Measurements from ENCODE around the gene CRABP2. TPM values are rescaled to one million over a fixed set of nuclear protein-coding genes. Genes with fewer than 3 reads are reported as not detected.

The CRABP2 gene
- total RNA-seq, 1 donor from 2014 or later = 29.5 TPM

DNA sequence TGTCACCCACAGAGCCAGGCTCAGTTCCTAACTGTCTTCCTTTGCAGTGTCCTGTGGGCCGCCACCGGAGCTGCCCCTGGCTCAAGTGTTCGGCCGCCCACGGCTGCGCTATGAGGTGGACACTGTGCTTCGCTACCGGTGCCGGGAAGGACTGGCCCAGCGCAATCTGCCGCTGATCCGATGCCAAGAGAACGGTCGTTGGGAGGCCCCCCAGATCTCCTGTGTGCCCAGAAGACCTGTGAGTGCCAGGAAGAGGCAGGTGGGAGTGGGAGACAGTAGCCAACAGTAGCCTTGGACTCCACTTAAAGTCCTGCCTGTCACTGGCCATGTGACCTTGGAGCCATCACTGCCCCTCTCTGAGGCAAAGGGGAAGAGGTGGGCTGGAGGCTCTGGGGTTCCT, 46.9 kb downstream of the CRABP2 start:
- Histone ChIP-seq H3K4me3 (ENCODE audit: low read depth, low read length) (no peak overlapping the region), H3K36me3 (ENCODE audit: control insufficient read depth, insufficient read depth, low read length) (no peaks in the 10 kb centered on the region), H3K27me3 (ENCODE audit: control insufficient read depth, insufficient read depth, low read length) (peaks cover 32% of the 10 kb centered on the region)
- TF ChIP-seq CTCF (IDR thresholded peaks at IDR 0.05; ENCODE audit: insufficient read depth, low read length, poor library complexity, severe bottlenecking) = no peak
- no peak for DNase-seq (ENCODE audit: low read depth)

GRCh38 chr1:156657741-156658319, 47.6 kb downstream of the CRABP2 start:
- no peak overlapping the region for H3K4me3 ChIP-seq (ENCODE audit: low read depth, low read length)
- TF ChIP-seq CTCF (IDR thresholded peaks at IDR 0.05; ENCODE audit: insufficient read depth, low read length, poor library complexity, severe bottlenecking) = no peak
- DNase-seq (ENCODE audit: low read depth) = no peak
- peaks cover 32% of the 10 kb centered on the region for H3K27me3 ChIP-seq (ENCODE audit: control insufficient read depth, insufficient read depth, low read length)
- no peaks in the 10 kb centered on the region for H3K36me3 ChIP-seq (ENCODE audit: control insufficient read depth, insufficient read depth, low read length)

GRCh38 chr1:156656806-156657740, 48.3 kb downstream of the CRABP2 start:
- Histone ChIP-seq H3K27me3 (ENCODE audit: control insufficient read depth, insufficient read depth, low read length) (peaks cover 36% of the 10 kb centered on the region), H3K36me3 (ENCODE audit: control insufficient read depth, insufficient read depth, low read length) (no peaks in the 10 kb centered on the region), H3K4me3 (ENCODE audit: low read depth, low read length) (no peak overlapping the region)
- TF ChIP-seq CTCF (IDR thresholded peaks at IDR 0.05; ENCODE audit: insufficient read depth, low read length, poor library complexity, severe bottlenecking) = peak; percentile 99
- DNase-seq (ENCODE audit: low read depth) = no peak

- Histone ChIP-seq H3K4me3 (ENCODE audit: low read depth, low read length) (no peak overlapping the region), H3K27me3 (ENCODE audit: control insufficient read depth, insufficient read depth, low read length) (peaks cover 45% of the 10 kb centered on the region), H3K36me3 (ENCODE audit: control insufficient read depth, insufficient read depth, low read length) (no peaks in the 10 kb centered on the region)
- no peak for TF ChIP-seq CTCF (IDR thresholded peaks at IDR 0.05; ENCODE audit: insufficient read depth, low read length, poor library complexity, severe bottlenecking)
- DNase-seq (ENCODE audit: low read depth) = no peak
Observed at GRCh38 chr1:156655904-156656516, 49.4 kb downstream of the CRABP2 start.

- Histone ChIP-seq H3K27me3 (ENCODE audit: control insufficient read depth, insufficient read depth, low read length) (peaks cover 45% of the 10 kb centered on the region), H3K4me3 (ENCODE audit: low read depth, low read length) (no peak overlapping the region), H3K36me3 (ENCODE audit: control insufficient read depth, insufficient read depth, low read length) (no peaks in the 10 kb centered on the region)
- no peak for DNase-seq (ENCODE audit: low read depth)
- no peak for TF ChIP-seq CTCF (IDR thresholded peaks at IDR 0.05; ENCODE audit: insufficient read depth, low read length, poor library complexity, severe bottlenecking)
Observed at GRCh38 chr1:156655151-156655903, 50.1 kb downstream of the CRABP2 start.
